H1 (cell line): ENCODE data around the gene MAST2. TPM values are rescaled to one million over a fixed set of nuclear protein-coding genes. Genes with fewer than 3 reads are reported as not detected.

Experiments used
- CTCF ChIA-PET: fragments of 300-600 bp; sonication (Branson Sonifier 250); formaldehyde crosslinking; loops from one replicate; lab custom pipeline; 2021; ENCODE audit not compliant: partially characterized antibody; lab: Charles Lee
- POLR2A ChIA-PET: fragments of 300-600 bp; sonication (Branson Sonifier 250); formaldehyde crosslinking; loops from one replicate; lab custom pipeline; 2021; ENCODE audit warnings: inconsistent platforms; ENCODE audit not compliant: partially characterized antibody; lab: Charles Lee
- DNase-seq, 2 experiments: peaks; one replicate each; pipeline versions ENCODE4 v3.0.0 to v3.0.0-alpha.2; 2010 to 2022; ENCODE audit warnings: low spot score in 2 of 2, low read depth in 1 of 2, mixed read lengths in 1 of 2
- FAIRE-seq: peaks from 2 replicates; lab custom pipeline; 2011; peaks lifted over from hg19 to GRCh38; lab: Jason Lieb, UNC
- H2AFZ ChIP-seq: 2 replicates; pipeline ENCODE4 v1.8.1; 2012; ENCODE audit warnings: low read length, inconsistent platforms
- H2AK5ac ChIP-seq: 2 replicates; pipeline ENCODE4 v1.6.1; 2013; ENCODE audit warnings: low read depth, low read length
- H2BK120ac ChIP-seq: replicated peaks from 2 replicates; pipeline ENCODE3; 2013; ENCODE audit warnings: low read depth, low read length, inconsistent platforms
- H2BK12ac ChIP-seq: 2 replicates; pipeline ENCODE4 v1.6.1; 2013; ENCODE audit warnings: low read depth, low read length
- H2BK15ac ChIP-seq: 2 replicates; pipeline ENCODE4 v1.6.1; 2013; ENCODE audit warnings: low read length
- H2BK20ac ChIP-seq: 2 replicates; pipeline ENCODE4 v1.6.1; 2013; ENCODE audit warnings: low read length
- H2BK5ac ChIP-seq: 2 replicates; pipeline ENCODE4 v1.6.1; 2013; ENCODE audit warnings: low read depth, low read length
- H3K14ac ChIP-seq: 2 replicates; pipeline ENCODE4 v1.6.1; 2013; ENCODE audit warnings: inconsistent platforms; ENCODE audit not compliant: insufficient read length
- H3K18ac ChIP-seq: 2 replicates; pipeline ENCODE4 v1.6.1; 2013; ENCODE audit warnings: low read length; ENCODE audit errors: extremely low read depth
- H3K23ac ChIP-seq: 2 replicates; pipeline ENCODE4 v1.6.1; 2013; ENCODE audit warnings: inconsistent platforms; ENCODE audit not compliant: insufficient read length
- H3K23me2 ChIP-seq: 2 replicates; pipeline ENCODE4 v1.6.1; 2013; ENCODE audit warnings: low read depth, low read length
- H3K27ac ChIP-seq: 2 replicates; pipeline ENCODE4 v1.6.1; 2011; ENCODE audit warnings: low read depth, low read length, inconsistent platforms
- H3K27me3 ChIP-seq, 4 experiments: replicated peaks in 1 of 4; 1 replicate in 1 of 4; 2 replicates in 3 of 4; pipeline versions ENCODE4 v1.6.1 to v1.8.1; 2011 to 2013; ENCODE audit warnings: low read length in 3 of 4, mild to moderate bottlenecking in 3 of 4, inconsistent platforms in 2 of 4, mixed read lengths in 2 of 4, moderate library complexity in 1 of 4; ENCODE audit not compliant: control insufficient read depth in 3 of 4, insufficient read depth in 3 of 4; ENCODE audit errors: extremely low read depth in 1 of 4
- H3K36me3 ChIP-seq, 4 experiments: 2 replicates each; pipeline versions ENCODE4 v1.6.1 to v1.8.1; 2011 to 2013; ENCODE audit warnings: mild to moderate bottlenecking in 4 of 4, low read length in 3 of 4, moderate library complexity in 2 of 4, control low read depth in 1 of 4, inconsistent platforms in 1 of 4; ENCODE audit not compliant: insufficient read depth in 4 of 4, control insufficient read depth in 2 of 4
- H3K4ac ChIP-seq: replicated peaks from 2 replicates; pipeline ENCODE3; 2013; ENCODE audit warnings: low read length, low read depth, mixed read lengths, inconsistent platforms; ENCODE audit not compliant: insufficient read length
- H3K4me1 ChIP-seq, 4 experiments: replicated peaks in 1 of 4; 1 replicate in 1 of 4; 2 replicates in 3 of 4; pipeline versions ENCODE4 v1.6.1 to v1.8.1; 2011 to 2013; ENCODE audit warnings: low read length in 3 of 4, inconsistent platforms in 2 of 4, mixed read lengths in 1 of 4; ENCODE audit not compliant: insufficient read depth in 4 of 4, control insufficient read depth in 3 of 4
- H3K4me2 ChIP-seq, 2 experiments: 2 replicates each; pipeline versions ENCODE4 v1.6.1 to v1.8.1; 2011 to 2013; ENCODE audit warnings: low read depth in 2 of 2, low read length in 2 of 2, control low read depth in 1 of 2, inconsistent platforms in 1 of 2, mild to moderate bottlenecking in 1 of 2; ENCODE audit not compliant: insufficient read depth in 1 of 2
- H3K4me3 ChIP-seq, 4 experiments: fragments of 200-600, 300-600 bp in 1 of 4; sonication (generic), shearing (Covaris generic), sonication (Bioruptor Twin) in 1 of 4; 2 replicates each; pipeline versions ENCODE4 v1.5.1 to v1.8.1; 2011 to 2016; ENCODE audit warnings: low read length in 4 of 4, low read depth in 3 of 4, control low read depth in 2 of 4, inconsistent platforms in 2 of 4, mild to moderate bottlenecking in 2 of 4, mixed read lengths in 1 of 4, moderate library complexity in 1 of 4; ENCODE audit not compliant: insufficient read depth in 2 of 4; ENCODE audit errors: extremely low read depth in 1 of 4
- H3K56ac ChIP-seq: replicated peaks from 2 replicates; pipeline ENCODE3; 2013; ENCODE audit warnings: low read depth, mild to moderate bottlenecking, mixed read lengths, low read length, inconsistent platforms; ENCODE audit not compliant: insufficient read length
- H3K79me1 ChIP-seq: 2 replicates; pipeline ENCODE4 v1.6.1; 2013; ENCODE audit warnings: low read depth, low read length, control low read depth
- H3K79me2 ChIP-seq, 2 experiments: 2 replicates each; pipeline versions ENCODE4 v1.6.1 to v1.8.1; 2012 to 2013; ENCODE audit warnings: low read length in 2 of 2, mild to moderate bottlenecking in 2 of 2, inconsistent platforms in 1 of 2; ENCODE audit not compliant: insufficient read depth in 2 of 2, control insufficient read depth in 1 of 2
- H3K9ac ChIP-seq, 4 experiments: replicated peaks in 1 of 4; 1 replicate in 1 of 4; 2 replicates in 3 of 4; pipeline versions ENCODE4 v1.6.1 to v1.8.1; 2011 to 2013; ENCODE audit warnings: low read depth in 3 of 4, low read length in 3 of 4, control low read depth in 2 of 4, mild to moderate bottlenecking in 2 of 4, moderate library complexity in 2 of 4, inconsistent platforms in 1 of 4; ENCODE audit errors: extremely low read depth in 1 of 4
- H3K9me3 ChIP-seq, 2 experiments: 2 replicates each; pipeline versions ENCODE4 v1.6.1 to v1.8.1; 2012 to 2013; ENCODE audit warnings: mild to moderate bottlenecking in 2 of 2, moderate library complexity in 2 of 2, control low read depth in 1 of 2, inconsistent platforms in 1 of 2, low read depth in 1 of 2, low read length in 1 of 2, mixed read lengths in 1 of 2; ENCODE audit not compliant: insufficient read depth in 2 of 2
- H4K20me1 ChIP-seq, 2 experiments: replicated peaks in 1 of 2; 2 replicates each; pipeline versions ENCODE3 to v1.8.1; 2011 to 2013; ENCODE audit warnings: inconsistent platforms in 2 of 2, low read length in 2 of 2, mild to moderate bottlenecking in 1 of 2; ENCODE audit not compliant: insufficient read depth in 2 of 2, control insufficient read depth in 1 of 2
- H4K5ac ChIP-seq: 2 replicates; pipeline ENCODE4 v1.6.1; 2013; ENCODE audit warnings: low read length, low read depth, mixed read lengths, inconsistent platforms; ENCODE audit not compliant: insufficient read length
- H4K8ac ChIP-seq: 2 replicates; pipeline ENCODE4 v1.8.0; 2013; ENCODE audit warnings: mild to moderate bottlenecking, moderate library complexity, low read length, inconsistent platforms; ENCODE audit not compliant: insufficient read depth; ENCODE audit errors: extremely low read depth
- H4K91ac ChIP-seq: replicated peaks from 2 replicates; pipeline ENCODE3; 2013; ENCODE audit warnings: low read length, mixed read lengths, inconsistent platforms; ENCODE audit not compliant: insufficient read length
- CREB1 ChIP-seq: IDR thresholded peaks from 2 replicates; pipeline ENCODE4 v1.6.1; 2012; ENCODE audit warnings: inconsistent platforms
- CTCF ChIP-seq, 3 experiments: IDR thresholded peaks; 1 replicate in 2 of 3; 2 replicates in 1 of 3; pipeline versions ENCODE4 v1.5.1 to v1.6.1; 2011; ENCODE audit warnings: low read length in 3 of 3, mild to moderate bottlenecking in 3 of 3, inconsistent platforms in 2 of 3, low read depth in 1 of 3, moderate library complexity in 1 of 3; ENCODE audit not compliant: insufficient read depth in 1 of 3; ENCODE audit errors: control extremely low read depth in 1 of 3
- GTF2F1 ChIP-seq: IDR thresholded peaks from 2 replicates; pipeline ENCODE4 v1.6.1; 2012; ENCODE audit warnings: low read depth, low read length, improper control_type of control experiment, borderline replicate concordance
- JUND ChIP-seq: IDR thresholded peaks from 2 replicates; pipeline ENCODE4 v1.6.1; 2011; ENCODE audit warnings: mild to moderate bottlenecking, improper control_type of control experiment, low read length
- KDM5A ChIP-seq: fragments of 200-600 bp; IDR thresholded peaks from 2 replicates; pipeline ENCODE4 v1.7.1; 2012; ENCODE audit warnings: mild to moderate bottlenecking, low read length, inconsistent platforms, mixed read lengths
- POLR2AphosphoS5 ChIP-seq: IDR thresholded peaks from 2 replicates; pipeline ENCODE4 v1.6.1; 2011; ENCODE audit warnings: low read depth, low read length
- POU5F1 ChIP-seq: IDR thresholded peaks from 2 replicates; pipeline ENCODE4 v1.6.1; 2011; ENCODE audit warnings: low read depth, mild to moderate bottlenecking, low read length, moderate library complexity
- RFX5 ChIP-seq: IDR thresholded peaks from 2 replicates; pipeline ENCODE4 v1.6.1; 2011; ENCODE audit warnings: low read depth, low read length, improper control_type of control experiment, borderline replicate concordance
- RXRA ChIP-seq: IDR thresholded peaks from 2 replicates; pipeline ENCODE4 v1.6.1; 2011; ENCODE audit warnings: low read depth, mild to moderate bottlenecking, low read length, moderate library complexity; ENCODE audit not compliant: insufficient read depth
- ZNF274 ChIP-seq: IDR thresholded peaks from 2 replicates; pipeline ENCODE4 v1.7.0; 2012; ENCODE audit warnings: low read length, borderline replicate concordance; ENCODE audit errors: extremely low read depth
- WGBS, 2 experiments: shearing (Covaris generic) in 1 of 2; methylation state at CpG; one replicate each; pipeline versions ENCODE4 v1.1.6 to v1.1.7; 2013 to 2015; ENCODE audit warnings: low lambda C conversion rate in 2 of 2, mixed read lengths in 2 of 2, inconsistent platforms in 1 of 2, low coverage in 1 of 2, missing lambda C conversion rate in 1 of 2; ENCODE audit not compliant: insufficient replicate concordance in 2 of 2, insufficient coverage in 1 of 2, insufficient read length in 1 of 2; ENCODE audit errors: extremely low coverage in 1 of 2, missing lambda C conversion rate in 1 of 2; 5-methylcytosine and 5-hydroxymethylcytosine counted together
- polyA plus RNA-seq, 7 experiments: library from polyadenylated mRNA; depleted of rRNA in 3 of 7; stranded (reverse) in 5 of 7; unstranded in 2 of 7; fragments of >200 nt in 5 of 7; fragments of 200-250 nt in 2 of 7; gene quantifications; 1 replicate in 5 of 7; 2 replicates in 1 of 7; 4 replicates in 1 of 7; pipeline versions ENCODE4 v1.2.1 to v1.2.3, GENCODE V29; 2011 to 2013; ENCODE audit warnings: missing spikeins in 2 of 7, mixed read lengths in 2 of 7
- total RNA-seq: library from RNA; stranded (reverse); fragmentation: NEBNext Ultra II Directional; extraction: Animal tissue kit (Norgen Biotek cat#: 25700); gene quantifications from 2 replicates; pipeline ENCODE4 v1.2.1, GENCODE V29; 2021

MAST2 gene
- total and polyA plus RNA-seq, 2 of the 8 experiments (the other 6 are each of a cell fraction or from before 2014, with no cell fraction given) = 20.5 to 35.4 TPM

- Histone ChIP-seq H2AK5ac (no peak overlapping the region), H3K56ac (no peak overlapping the region), H3K9me3 (no peaks in the 10 kb centered on the region), H4K91ac (no peak overlapping the region), H2BK120ac (no peak overlapping the region), H3K4me2 (no peak overlapping the region), H2BK20ac (no peak overlapping the region), H3K18ac (no peak overlapping the region), H4K8ac (0 out of 2 replicates have a peak overlapping the region, but pooled peaks have one; percentile 51), H2BK15ac (no peak overlapping the region), H3K9ac (no peak overlapping the region), H3K27ac (no peak overlapping the region), H3K4me1 (no peaks in the 10 kb centered on the region), H3K36me3 (peaks cover 2 to 33% (median 15%) of the 10 kb centered on the region in 4 experiments; a peak in 7 of 8 replicates), H3K23ac (no peak overlapping the region), H2BK5ac (no peak overlapping the region; the same call in 1 of the 2 replicates), H3K23me2 (no peaks in the 10 kb centered on the region), H2AFZ (no peak overlapping the region), H4K20me1 (peaks cover 0 to 2% of the 10 kb centered on the region in 2 experiments), H2BK12ac (no peak overlapping the region), H3K79me1 (no peaks in the 10 kb centered on the region), H3K79me2 (no peaks in the 10 kb centered on the region), H3K4ac (no peak overlapping the region), H3K4me3 (no peak overlapping the region), H4K5ac (no peak overlapping the region), H3K14ac (no peak overlapping the region), H3K27me3 (no peaks in the 10 kb centered on the region)
- ChIA-PET CTCF (interaction anchor here (0.5 to 1.3 kb wide), 2 partner anchors 12 to 113 kb away, joined by 3 to 5 read pairs; no protein-coding TSS in a partner anchor), POLR2A (no interaction called here)
- DNase-seq (no peak), FAIRE-seq (no peak)
- WGBS, 2 experiments = 93% methylated on average over 17 of the region's 18 CpGs; no CpG with 5 or more reads in 1 of the 2 experiments
- TF ChIP-seq JUND (no peak), CREB1 (no peak), ZNF274 (no peak), POU5F1 (no peak), KDM5A (no peak), POLR2AphosphoS5 (no peak), RXRA (no peak), CTCF (IDR thresholded peaks at IDR 0.05; ENCODE audit: control extremely low read depth in 1 of 3, insufficient read depth in 1 of 3, low read depth in 1 of 3, low read length in 3 of 3) (no peak), RFX5 (no peak), GTF2F1 (no peak)
Measured at GRCh38 chr1:46030074-46030870, 226.9 kb downstream of the MAST2 start.
